Stomach smooth muscle (tissue), 2 donors: Measurements from ENCODE around the gene TRPC6.

Experiments used
- H3K27ac ChIP-seq: one replicate; pipeline ENCODE4 v1.7.0; 2013; ENCODE audit warnings: mild to moderate bottlenecking, low read length, inconsistent platforms
- H3K27me3 ChIP-seq, 2 donors: one replicate each; pipeline ENCODE4 v1.7.0; 2013; ENCODE audit warnings: low read length in 2 of 2; ENCODE audit not compliant: insufficient read depth in 2 of 2, control insufficient read depth in 1 of 2
- H3K36me3 ChIP-seq, 2 donors: one replicate each; pipeline ENCODE4 v1.7.0; 2013; ENCODE audit warnings: low read length in 2 of 2; ENCODE audit not compliant: control insufficient read depth in 2 of 2, insufficient read depth in 2 of 2
- H3K4me1 ChIP-seq: one replicate; pipeline ENCODE4 v1.7.0; 2013; ENCODE audit warnings: low read length; ENCODE audit not compliant: control insufficient read depth, insufficient read depth
- H3K4me3 ChIP-seq, 2 donors: one replicate each; pipeline ENCODE4 v1.7.0; 2013; ENCODE audit warnings: low read length in 2 of 2
- H3K9ac ChIP-seq, 2 donors: one replicate each; pipeline ENCODE4 v1.7.0; 2013; ENCODE audit warnings: low read length in 2 of 2, mild to moderate bottlenecking in 1 of 2
- H3K9me3 ChIP-seq, 2 donors: one replicate each; pipeline ENCODE4 v1.7.0; 2013; ENCODE audit warnings: low read length in 2 of 2; ENCODE audit not compliant: control insufficient read depth in 2 of 2
- donor health status: healthy.
- donor health status: Pancreatic carcinoma.

The TRPC6 gene

DNA sequence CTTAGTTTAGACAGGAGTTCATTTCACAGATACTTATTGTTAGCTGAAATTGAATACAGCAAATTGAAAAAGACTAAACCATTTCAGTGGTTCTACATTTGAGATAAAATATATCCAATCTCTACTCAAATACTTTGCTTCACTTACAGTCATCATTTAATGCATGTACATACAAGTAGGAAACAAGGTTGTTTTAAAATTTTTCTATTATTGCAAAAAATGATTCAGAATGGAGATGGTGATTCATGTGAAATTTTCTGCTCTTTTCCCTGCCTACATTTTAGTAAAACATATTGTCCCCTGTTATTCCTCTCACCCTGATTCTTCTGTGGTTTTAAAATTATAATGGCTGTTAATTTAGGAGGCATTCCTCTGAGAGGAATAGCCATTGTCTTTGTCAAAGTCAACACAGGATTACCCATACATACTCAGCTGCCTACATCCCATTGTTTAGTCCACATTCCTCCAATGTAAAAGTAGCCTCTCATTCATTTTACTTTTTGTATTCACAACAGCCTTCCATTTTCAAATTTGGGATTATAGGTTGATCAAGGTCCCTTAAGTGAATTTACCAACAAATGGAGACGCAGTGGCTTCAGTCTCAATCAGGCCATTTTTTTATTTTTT, 60.1 kb downstream of the TRPC6 start:
- no peak overlapping the region for H3K9ac ChIP-seq
- H3K27me3 ChIP-seq: no peaks in the 10 kb centered on the region
- no peaks in the 10 kb centered on the region for H3K36me3 ChIP-seq

DNA sequence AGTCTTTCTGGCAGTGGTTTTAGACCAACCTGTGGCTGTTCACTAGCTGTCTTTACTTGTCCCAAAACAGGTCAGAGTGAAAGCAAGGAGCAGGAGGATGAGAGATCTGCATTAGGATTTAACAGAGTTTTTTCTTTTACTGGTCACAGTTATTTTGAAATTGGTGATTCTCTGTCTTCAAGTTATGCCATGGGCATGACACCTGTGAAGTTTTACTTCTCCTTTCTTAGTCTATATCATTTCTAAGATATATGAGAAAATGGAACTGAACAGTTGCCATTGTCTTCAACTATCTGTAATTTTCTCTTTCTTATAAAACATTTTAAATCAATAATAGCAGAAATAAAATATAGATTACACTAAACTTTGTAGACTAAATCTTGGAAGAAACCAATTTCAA, 60.6 kb downstream of the TRPC6 start:
- Histone ChIP-seq H3K27me3 (no peaks in the 10 kb centered on the region), H3K9ac (no peak overlapping the region), H3K9me3 (peaks cover 0 to 2% of the 10 kb centered on the region in 2 donors), H3K27ac (no peak overlapping the region), H3K4me1 (no peaks in the 10 kb centered on the region), H3K4me3 (no peak overlapping the region), H3K36me3 (no peaks in the 10 kb centered on the region)

More for the DNA sequence above, 60.1 kb downstream of the TRPC6 start:
- Histone ChIP-seq H3K4me1 (no peaks in the 10 kb centered on the region), H3K4me3 (no peak overlapping the region), H3K27ac (no peak overlapping the region), H3K9me3 (peaks cover 0 to 2% of the 10 kb centered on the region in 2 donors)

DNA sequence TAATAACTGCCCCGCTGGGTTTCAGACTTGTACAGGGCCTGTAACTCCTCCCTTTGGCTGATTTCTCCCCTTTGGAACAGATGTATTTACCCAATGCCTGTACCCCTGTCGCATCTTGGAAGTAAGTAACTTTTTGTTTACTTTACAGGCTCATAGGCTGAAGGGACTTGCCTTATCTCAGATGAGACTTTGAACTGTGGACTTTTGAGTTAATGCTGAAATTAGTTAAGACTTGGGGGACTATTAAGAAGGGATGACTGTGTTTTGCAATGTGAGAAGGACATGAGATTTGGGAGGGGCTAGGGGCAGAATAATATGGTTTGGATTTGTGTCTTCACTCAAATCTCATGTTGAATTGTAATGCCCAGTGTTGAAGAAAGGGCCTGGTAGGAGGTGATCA, 62.0 kb downstream of the TRPC6 start:
- no peak overlapping the region for H3K9ac ChIP-seq
- no peaks in the 10 kb centered on the region for H3K36me3 ChIP-seq
- no peak overlapping the region for H3K27ac ChIP-seq
- H3K4me3 ChIP-seq: no peak overlapping the region
- H3K4me1 ChIP-seq: no peaks in the 10 kb centered on the region
- peaks cover 0 to 2% of the 10 kb centered on the region in 2 donors for H3K9me3 ChIP-seq
- no peaks in the 10 kb centered on the region for H3K27me3 ChIP-seq

DNA sequence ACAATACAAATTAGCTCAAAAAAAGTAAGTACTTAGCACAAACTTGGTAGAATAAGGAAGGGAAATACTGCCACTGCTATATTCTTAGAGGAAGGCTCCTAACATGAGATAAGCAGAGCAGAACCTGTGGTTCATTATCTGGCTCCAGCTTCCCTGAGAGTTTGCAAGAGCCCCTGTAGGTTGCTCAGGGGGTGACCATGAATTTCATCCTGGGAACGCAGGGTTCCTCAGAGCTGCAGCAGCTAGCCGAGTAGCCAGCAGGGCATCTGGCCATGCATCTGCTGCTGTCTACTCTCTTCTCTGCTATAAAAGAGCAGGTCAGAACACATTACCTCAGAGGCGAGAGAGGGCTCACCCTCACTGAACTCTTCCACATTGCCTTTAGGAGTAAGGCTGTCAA, 67.3 kb downstream of the TRPC6 start:
- Histone ChIP-seq H3K27ac (no peak overlapping the region), H3K9me3 (peaks cover 0 to 2% of the 10 kb centered on the region in 2 donors), H3K36me3 (no peaks in the 10 kb centered on the region), H3K4me1 (no peaks in the 10 kb centered on the region), H3K9ac (no peak overlapping the region), H3K4me3 (no peak overlapping the region), H3K27me3 (no peaks in the 10 kb centered on the region)

DNA sequence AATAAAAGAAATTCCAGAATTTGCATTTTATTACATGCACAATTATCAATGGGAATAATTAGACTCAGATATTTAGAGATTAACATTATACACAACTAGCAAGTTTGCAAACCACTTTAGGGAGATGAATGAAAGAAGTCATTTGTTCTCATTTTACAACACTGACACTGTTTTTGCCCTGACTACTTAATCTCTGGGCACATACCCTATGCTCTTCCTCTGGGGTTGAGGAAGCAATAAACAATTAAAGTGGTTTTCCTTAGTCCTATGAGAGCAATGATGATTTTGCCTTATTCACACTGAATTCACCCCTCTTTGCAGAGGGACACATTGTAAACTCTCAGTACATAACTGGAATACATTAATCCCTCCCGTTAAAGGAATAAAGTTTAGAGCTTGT, 72.7 kb downstream of the TRPC6 start:
- Histone ChIP-seq H3K27ac (no peak overlapping the region), H3K4me3 (no peak overlapping the region), H3K4me1 (no peaks in the 10 kb centered on the region), H3K36me3 (no peaks in the 10 kb centered on the region), H3K27me3 (no peaks in the 10 kb centered on the region), H3K9me3 (no peaks in the 10 kb centered on the region), H3K9ac (no peak overlapping the region)

DNA sequence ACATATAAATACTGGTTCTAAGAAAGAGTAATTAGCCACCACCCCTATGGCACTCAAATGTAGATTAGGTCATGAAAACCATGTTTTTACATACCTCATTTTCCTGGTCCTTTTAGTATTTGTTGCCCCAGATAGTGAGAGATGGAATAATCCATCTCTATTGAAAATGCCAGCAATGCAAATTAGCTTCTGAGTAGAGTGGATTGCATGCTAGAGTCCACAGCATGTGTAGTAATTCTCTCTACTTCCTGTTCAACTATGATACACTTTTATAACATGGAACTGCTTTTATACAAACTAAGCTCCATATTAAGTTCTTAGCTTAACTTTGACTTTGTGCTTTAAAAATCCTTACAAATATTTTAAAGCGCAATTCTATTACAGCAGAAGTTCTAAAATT, 73.2 kb downstream of the TRPC6 start:
- Histone ChIP-seq H3K27ac (no peak overlapping the region), H3K27me3 (no peaks in the 10 kb centered on the region), H3K4me1 (no peaks in the 10 kb centered on the region), H3K4me3 (no peak overlapping the region), H3K9ac (no peak overlapping the region), H3K36me3 (no peaks in the 10 kb centered on the region), H3K9me3 (no peaks in the 10 kb centered on the region)

DNA sequence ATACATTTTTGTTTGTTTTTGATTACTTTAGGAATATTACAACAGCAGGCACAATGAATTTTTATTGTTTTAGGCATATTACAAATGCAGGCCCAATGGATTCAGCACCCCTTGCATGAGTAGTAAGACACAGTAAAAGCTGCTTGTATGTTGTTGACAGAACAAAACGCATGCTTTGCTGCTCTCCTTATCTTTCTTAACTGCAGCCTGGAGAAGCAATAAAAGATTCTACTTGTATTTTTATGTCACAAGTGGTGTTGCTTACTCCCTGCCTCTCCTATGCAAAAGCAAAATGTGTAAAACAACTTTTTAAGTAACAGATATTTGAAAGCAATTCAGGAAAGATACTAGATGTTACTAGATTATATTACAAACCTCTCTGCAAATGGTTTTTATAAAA, 73.9 kb downstream of the TRPC6 start:
- Histone ChIP-seq H3K9me3 (no peaks in the 10 kb centered on the region), H3K9ac (no peak overlapping the region), H3K4me3 (no peak overlapping the region), H3K27me3 (no peaks in the 10 kb centered on the region), H3K36me3 (no peaks in the 10 kb centered on the region), H3K4me1 (no peaks in the 10 kb centered on the region), H3K27ac (no peak overlapping the region)

DNA sequence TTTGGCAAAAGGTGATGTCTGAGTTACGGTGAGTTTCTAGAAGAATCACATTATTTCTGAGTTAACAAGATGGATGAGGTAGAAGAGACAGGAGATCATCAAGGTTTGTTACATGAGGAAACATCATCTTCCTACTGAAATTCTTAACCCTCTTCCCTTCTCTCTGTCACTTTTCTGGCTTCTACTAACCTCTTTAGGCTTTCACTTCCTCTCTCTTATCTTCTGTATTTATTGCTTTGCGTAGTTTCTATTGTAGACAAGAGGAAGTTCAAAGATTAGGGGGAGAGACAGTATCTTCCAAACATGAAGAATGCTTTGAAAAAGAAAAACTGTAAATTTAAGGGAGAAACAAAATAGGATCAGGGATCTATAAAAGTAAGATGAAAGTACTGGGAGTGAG, 75.4 kb downstream of the TRPC6 start:
- no peaks in the 10 kb centered on the region for H3K27me3 ChIP-seq
- H3K36me3 ChIP-seq: no peaks in the 10 kb centered on the region
- H3K9me3 ChIP-seq: no peaks in the 10 kb centered on the region
- H3K4me1 ChIP-seq: no peaks in the 10 kb centered on the region
- no peak overlapping the region for H3K9ac ChIP-seq
- no peak overlapping the region for H3K4me3 ChIP-seq
- H3K27ac ChIP-seq: no peak overlapping the region

DNA sequence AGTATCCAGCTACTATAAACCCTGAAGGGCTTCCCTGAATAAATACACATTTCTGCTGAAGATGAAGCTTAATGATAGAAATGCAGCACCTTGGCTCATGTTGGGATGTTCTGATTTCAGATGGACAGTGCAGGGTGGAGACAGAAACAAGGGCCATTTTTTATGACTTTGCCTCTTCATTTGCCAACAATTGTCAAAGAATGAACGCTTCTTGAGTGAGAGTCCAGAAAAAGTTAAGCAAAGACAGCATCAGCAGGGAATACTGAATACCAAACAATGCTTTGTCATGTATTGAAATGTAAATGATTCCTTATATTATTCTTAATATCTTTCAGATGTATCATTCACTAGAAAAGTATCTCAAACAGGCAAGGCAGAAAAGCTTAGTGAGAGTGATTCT, 84.9 kb downstream of the TRPC6 start:
- Histone ChIP-seq H3K4me1 (no peaks in the 10 kb centered on the region), H3K4me3 (no peak overlapping the region), H3K27ac (no peak overlapping the region), H3K9ac (no peak overlapping the region), H3K36me3 (peaks cover 0 to 2% of the 10 kb centered on the region in 2 donors), H3K27me3 (no peaks in the 10 kb centered on the region), H3K9me3 (no peaks in the 10 kb centered on the region)

DNA sequence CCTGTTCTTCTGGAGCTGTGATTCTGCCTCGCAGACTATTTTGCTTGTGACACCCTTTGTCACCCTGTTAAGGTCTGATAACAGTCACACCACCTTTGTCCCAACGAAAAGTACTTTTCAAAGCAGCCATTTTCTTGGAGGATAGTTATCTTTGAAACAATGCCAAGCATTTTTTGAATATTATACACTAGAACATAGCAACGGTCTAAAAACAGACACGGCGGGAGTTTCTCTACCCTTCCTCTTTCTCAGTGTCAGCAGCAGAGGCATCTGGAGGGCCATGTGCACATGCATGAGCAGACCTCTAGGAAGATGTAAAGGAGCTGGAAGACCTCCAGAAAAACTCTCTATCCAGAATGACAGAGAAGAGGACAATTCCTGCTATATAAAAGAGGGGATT, 86.5 kb downstream of the TRPC6 start:
- Histone ChIP-seq H3K9ac (no peak overlapping the region), H3K4me1 (no peaks in the 10 kb centered on the region), H3K4me3 (no peak overlapping the region), H3K27me3 (no peaks in the 10 kb centered on the region), H3K27ac (no peak overlapping the region), H3K36me3 (no peaks in the 10 kb centered on the region), H3K9me3 (no peaks in the 10 kb centered on the region)

DNA sequence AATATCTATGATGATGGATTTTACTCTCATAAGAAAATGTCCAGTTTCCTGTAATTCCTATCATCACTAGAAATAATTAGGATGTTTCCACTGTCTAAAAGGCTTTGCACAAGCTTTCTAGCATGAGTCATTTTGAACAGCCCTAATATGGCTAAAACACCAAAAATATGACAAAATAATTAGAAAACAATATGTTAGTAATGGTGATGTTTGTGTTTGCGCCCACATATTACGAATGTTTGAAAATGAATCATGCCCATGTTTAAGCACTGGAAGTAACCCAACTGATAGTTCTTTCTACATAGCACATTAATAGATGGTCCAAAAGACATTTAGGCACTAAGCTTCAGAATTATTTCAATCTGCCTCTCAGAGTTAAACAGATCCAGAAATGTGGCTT, 96.0 kb downstream of the TRPC6 start:
- no peaks in the 10 kb centered on the region for H3K4me1 ChIP-seq
- H3K4me3 ChIP-seq: no peak overlapping the region
- no peaks in the 10 kb centered on the region for H3K36me3 ChIP-seq

More for the DNA sequence above, 96.0 kb downstream of the TRPC6 start:
- Histone ChIP-seq H3K9me3 (no peaks in the 10 kb centered on the region), H3K27me3 (no peaks in the 10 kb centered on the region), H3K27ac (no peak overlapping the region), H3K9ac (no peak overlapping the region)
